AG04449 (cell line): ENCODE measurements around the gene CCL2.
"Not testable (repeated sequence)": the region's sequence is repeated elsewhere in the genome, so short reads cannot be mapped to it uniquely, and the experiment has no call there.

Experiments used
- CTCF ChIA-PET: fragments of 350-600 bp; formaldehyde crosslinking; extraction: SDS; loops from one replicate; lab custom pipeline; 2021; ENCODE audit warnings: antibody characterized with exemption; lab: Yijun Ruan, JAX
- POLR2A ChIA-PET: fragments of 400-600, 350-600 bp; formaldehyde crosslinking; extraction: SDS; loops from one replicate; lab custom pipeline; 2020; ENCODE audit warnings: antibody characterized with exemption, inconsistent platforms; lab: Yijun Ruan, JAX
- DNase-seq: peaks from one replicate; pipeline ENCODE4 v3.0.0-alpha.2; 2010; ENCODE audit warnings: low read depth, low spot score
- H3K4me3 ChIP-seq: 2 replicates; pipeline ENCODE4 v1.5.1; 2011; ENCODE audit warnings: low read depth, mild to moderate bottlenecking, control low read depth, low read length
- CTCF ChIP-seq: IDR thresholded peaks from one replicate; pipeline ENCODE4 v1.5.1; 2011; ENCODE audit warnings: mild to moderate bottlenecking, moderate library complexity, low read length, control low read depth, inconsistent platforms; ENCODE audit not compliant: insufficient read depth; ENCODE audit errors: missing control alignments

The CCL2 gene

DNA sequence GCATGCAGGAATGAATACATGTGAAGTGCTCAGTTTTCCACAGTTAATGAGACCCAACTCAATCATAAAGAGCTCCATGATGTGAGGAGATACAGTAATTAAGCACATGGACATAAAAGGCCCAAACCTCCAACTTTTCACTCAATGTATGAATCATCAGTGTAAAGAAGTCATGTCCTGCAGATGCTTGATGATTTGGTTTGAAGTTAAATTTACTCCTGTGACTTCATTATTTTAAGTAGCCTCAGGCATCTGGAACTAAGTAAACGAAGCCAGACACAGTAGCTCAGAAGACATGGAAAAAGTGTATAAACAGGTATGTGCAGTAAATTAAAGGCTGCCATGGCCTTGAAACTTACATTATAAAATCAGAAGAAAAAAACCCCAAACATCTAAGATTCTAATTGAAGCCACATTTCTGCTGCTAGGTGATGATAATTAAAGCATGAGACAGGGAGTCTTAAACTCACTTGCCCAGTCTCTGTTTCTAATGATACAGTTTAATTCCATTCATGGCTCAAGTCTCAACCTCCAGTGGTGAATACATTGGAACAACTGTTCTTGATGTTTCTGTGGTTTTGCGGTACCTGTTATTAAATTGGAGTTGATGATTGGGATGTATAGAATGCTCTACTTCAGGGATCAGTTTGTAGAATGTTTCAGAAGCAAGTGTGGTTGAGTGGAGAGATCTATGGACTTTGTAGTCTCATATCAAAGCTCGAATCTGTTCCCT lies 28.9 kb upstream of the CCL2 start:
- no peak for TF ChIP-seq CTCF
- no peak for DNase-seq
- ChIA-PET POLR2A (interaction anchor here (1.2 kb wide), 1 partner anchor 22 kb away, joined by 3 read pairs; no protein-coding TSS in a partner anchor), CTCF (interaction anchor here (2.1 to 3.6 kb wide), 2 partner anchors 25 to 135 kb away, joined by 8 to 20 read pairs; no protein-coding TSS in a partner anchor)
- H3K4me3 ChIP-seq: no peak overlapping the region

DNA sequence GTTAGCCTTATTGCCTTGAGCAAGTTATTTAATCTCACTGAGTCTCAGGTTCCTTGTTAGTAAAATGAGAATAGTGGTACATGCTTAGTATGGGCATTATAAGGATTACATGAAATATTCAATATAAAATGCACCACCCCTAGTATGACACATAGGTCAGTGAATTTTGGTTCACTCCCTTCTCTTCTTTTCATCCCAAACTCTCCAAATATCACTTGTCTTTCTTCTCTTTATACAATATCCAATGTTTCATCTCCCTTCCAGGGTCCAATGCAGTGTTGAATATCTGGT lies 28.4 kb upstream of the CCL2 start:
- ChIA-PET POLR2A (interaction anchor here (1.2 kb wide), 1 partner anchor 21 kb away, joined by 3 read pairs; no protein-coding TSS in a partner anchor), CTCF (interaction anchor here (2.1 to 3.6 kb wide), 2 partner anchors 25 to 134 kb away, joined by 8 to 20 read pairs; no protein-coding TSS in a partner anchor)
- DNase-seq: no peak
- no peak for TF ChIP-seq CTCF
- H3K4me3 ChIP-seq: no peak overlapping the region

DNA sequence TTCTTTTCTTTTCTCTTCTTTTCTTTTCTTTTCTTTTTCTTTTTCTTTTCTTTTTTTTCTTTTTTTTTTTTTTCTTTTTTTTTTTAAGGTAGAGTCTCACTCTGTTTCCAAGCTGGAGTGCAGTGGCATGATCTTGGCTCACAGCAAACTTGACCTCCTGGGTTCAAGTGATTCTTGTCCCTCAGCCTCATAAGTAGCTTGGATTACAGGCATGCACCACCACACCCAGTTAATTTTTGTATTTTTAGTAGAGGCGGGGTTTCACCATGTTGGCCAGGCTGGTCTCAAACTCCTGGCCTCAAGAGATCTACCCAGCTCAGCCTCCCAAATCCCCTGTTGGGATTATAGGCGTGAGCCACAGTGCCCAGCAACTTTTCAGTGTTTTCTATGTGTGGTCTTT lies 27.8 kb upstream of the CCL2 start:
- POLR2A ChIA-PET: interaction anchor here (0.7 kb wide), 1 partner anchor 38 kb away, joined by 3 read pairs; no protein-coding TSS in a partner anchor
- CTCF ChIA-PET: interaction anchor here (2.1 to 3.6 kb wide), 2 partner anchors 26 to 134 kb away, joined by 8 to 20 read pairs; no protein-coding TSS in a partner anchor

DNA sequence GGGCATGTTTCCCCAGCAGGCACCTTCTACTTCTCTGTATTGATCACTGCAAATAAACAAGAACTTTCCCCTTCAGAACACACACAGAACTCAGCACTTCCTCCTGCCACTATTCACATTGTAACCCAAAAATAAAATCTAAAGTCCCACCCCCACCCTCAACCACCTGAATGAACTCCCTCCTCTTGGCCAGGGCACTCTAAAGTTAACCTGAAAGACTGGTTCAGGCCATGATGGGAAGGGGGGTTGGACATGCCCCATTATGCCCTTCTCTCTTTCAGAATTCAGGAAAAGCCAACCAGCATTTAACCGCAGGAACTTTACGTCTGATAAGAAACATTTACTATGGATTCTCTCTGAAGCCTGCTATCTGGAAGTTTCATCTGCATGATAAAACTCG lies 27.4 kb upstream of the CCL2 start:
- ChIA-PET CTCF (interaction anchor here (2.1 to 3.6 kb wide), 2 partner anchors 26 to 133 kb away, joined by 8 to 20 read pairs; no protein-coding TSS in a partner anchor), POLR2A (no interaction called here)
- H3K4me3 ChIP-seq: no peak overlapping the region
- no peak for DNase-seq
- TF ChIP-seq CTCF: no peak

More for the DNA sequence above, 27.8 kb upstream of the CCL2 start:
- DNase-seq, H3K4me3 ChIP-seq: not testable (repeated sequence)

DNA sequence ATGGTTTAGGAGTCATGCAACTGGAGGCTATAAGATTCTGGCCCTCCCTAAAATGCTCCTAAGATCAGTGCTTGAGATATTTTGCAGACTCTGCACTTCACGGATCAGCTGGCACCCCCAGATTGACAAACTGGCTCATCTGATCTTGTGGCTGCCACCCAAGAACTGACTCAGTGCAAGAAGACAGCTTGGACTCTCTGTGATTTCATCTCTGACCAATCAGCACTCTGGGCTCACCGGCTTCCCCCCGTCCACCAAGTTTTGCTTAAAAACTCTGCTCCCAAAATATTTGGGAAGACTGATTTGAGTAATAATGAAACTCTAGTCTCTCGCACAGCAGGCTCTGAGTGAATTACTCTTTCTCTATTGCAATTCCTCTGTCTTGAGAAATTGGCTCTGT lies 26.3 kb upstream of the CCL2 start:
- CTCF ChIA-PET: no interaction called here

DNA sequence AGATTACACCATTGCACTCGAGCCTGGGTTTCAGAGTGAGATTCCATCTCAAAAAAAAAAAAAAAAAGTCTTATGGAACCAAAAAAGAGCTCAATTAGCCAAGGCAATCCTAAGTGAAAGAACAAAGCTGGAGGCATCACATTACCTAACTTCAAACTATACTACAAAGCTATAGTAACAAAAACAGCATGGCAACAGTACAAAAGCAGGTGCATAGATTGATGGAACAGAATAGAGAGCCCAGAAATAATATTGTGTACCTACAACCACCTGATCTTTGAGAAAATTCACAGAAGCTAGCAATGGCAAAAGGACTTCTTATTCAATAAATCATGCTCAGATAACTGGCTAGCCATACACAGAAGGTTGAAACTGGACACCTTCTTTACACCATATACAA lies 24.7 kb upstream of the CCL2 start:
- POLR2A ChIA-PET: interaction anchor here (0.7 kb wide), 1 partner anchor 22 kb away, joined by 3 read pairs; no protein-coding TSS in a partner anchor
- DNase-seq: no peak
- no peak overlapping the region for H3K4me3 ChIP-seq
- CTCF ChIA-PET: interaction anchor here (1.8 kb wide), 1 partner anchor 131 kb away, joined by 7 read pairs; no protein-coding TSS in a partner anchor
- TF ChIP-seq CTCF: no peak

More for the DNA sequence above, 26.3 kb upstream of the CCL2 start:
- no peak overlapping the region for H3K4me3 ChIP-seq
- POLR2A ChIA-PET: no interaction called here
- no peak for DNase-seq
- TF ChIP-seq CTCF: no peak
